ENCODE measurements around the gene IRF9.

IRF9 gene

GRCh38 chr14:24123424-24124417 is 37.3 kb upstream of the IRF9 start:
- DNase-seq (ENCODE audit: low read depth), result no peak
- H3K4me3 ChIP-seq (ENCODE audit: low read depth, low read length), result no peak overlapping the region
- TF ChIP-seq CTCF (IDR thresholded peaks at IDR 0.05; ENCODE audit: low read depth, low read length, missing control alignments), result no peak

GRCh38 chr14:24126939-24127338 is 34.1 kb upstream of the IRF9 start:
- no peak overlapping the region for H3K4me3 ChIP-seq (ENCODE audit: low read depth, low read length)
- DNase-seq (ENCODE audit: low read depth), result no peak
- no peak for TF ChIP-seq CTCF (IDR thresholded peaks at IDR 0.05; ENCODE audit: low read depth, low read length, missing control alignments)

GRCh38 chr14:24127673-24128072 is 33.4 kb upstream of the IRF9 start:
- DNase-seq (ENCODE audit: low read depth), result no peak
- no peak overlapping the region for H3K4me3 ChIP-seq (ENCODE audit: low read depth, low read length)
- no peak for TF ChIP-seq CTCF (IDR thresholded peaks at IDR 0.05; ENCODE audit: low read depth, low read length, missing control alignments)

- TF ChIP-seq CTCF (IDR thresholded peaks at IDR 0.05; ENCODE audit: low read depth, low read length, missing control alignments), result no peak
- DNase-seq (ENCODE audit: low read depth), result no peak
- no peak overlapping the region for H3K4me3 ChIP-seq (ENCODE audit: low read depth, low read length)
Measured at GRCh38 chr14:24129410-24129998, 31.6 kb upstream of the IRF9 start.

- DNase-seq (ENCODE audit: low read depth), result no peak
- H3K4me3 ChIP-seq (ENCODE audit: low read depth, low read length), result no peak within 1 kb of the TSS
- no peak for TF ChIP-seq CTCF (IDR thresholded peaks at IDR 0.05; ENCODE audit: low read depth, low read length, missing control alignments)
Measured at GRCh38 chr14:24130380-24130716, 30.7 kb upstream of the IRF9 start, which contains the start of gene FITM1. TSS of gene FITM1 (plus strand) at chr14:24130659. CDS start at chr14:24131564, 905 bp downstream.

GRCh38 chr14:24130717-24131548 is 30.1 kb upstream of the IRF9 start:
- no peak for DNase-seq (ENCODE audit: low read depth)
- no peak overlapping the region for H3K4me3 ChIP-seq (ENCODE audit: low read depth, low read length)
- TF ChIP-seq CTCF (IDR thresholded peaks at IDR 0.05; ENCODE audit: low read depth, low read length, missing control alignments), result no peak

All from GM12864 (cell line).